Measurements from ENCODE around the gene CDRT4. TPM values are rescaled to one million over a fixed set of nuclear protein-coding genes. Genes with fewer than 3 reads are reported as not detected.

Gene CDRT4
- total and polyA plus RNA-seq, 2 donors (not counting 3 experiments of a cell fraction or from before 2014, with no cell fraction given) = 11.5 to 13.6 TPM

DNA sequence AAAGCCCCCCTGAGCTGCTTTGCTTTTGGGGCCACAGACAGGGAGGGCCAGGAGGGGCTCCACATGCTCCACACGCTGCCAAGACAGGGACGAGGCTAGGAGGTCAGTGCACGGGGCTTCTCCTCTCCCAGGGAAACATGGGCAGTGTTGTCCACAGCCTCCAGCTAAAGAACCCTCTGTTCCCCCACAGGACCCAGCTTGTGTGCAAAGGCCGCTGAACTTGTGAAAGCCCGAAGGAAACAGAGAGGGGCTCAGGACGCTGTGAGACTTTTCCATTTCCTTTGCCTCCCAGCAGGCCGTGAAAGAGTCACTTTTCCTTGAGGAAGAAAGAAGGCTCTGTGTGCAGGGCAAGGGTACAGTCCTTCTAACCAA is 9.7 kb downstream of the CDRT4 start:
- Histone ChIP-seq H3K4me3 (replicated peaks in 1 of 3; ENCODE audit: insufficient read depth in 1 of 3, low read depth in 1 of 3, low read length in 3 of 3) (no peak overlapping the region), H3K9ac (replicated peaks; ENCODE audit: extremely low read depth, insufficient read depth, low read length) (peak overlapping the region; percentile 24)
- POLR2A ChIA-PET = no interaction called here

More for the DNA sequence above, 9.7 kb downstream of the CDRT4 start:
- CTCF ChIA-PET = interaction anchor here (0.8 to 2.3 kb wide), 9 partner anchors 12 to 200 kb away, joined by 3 to 19 read pairs (median 7); no protein-coding TSS in a partner anchor
- TF ChIP-seq FOS (IDR thresholded peaks at IDR 0.05; ENCODE audit: borderline replicate concordance, insufficient read depth, low read length) = no peak
- no peak for TF ChIP-seq POLR2A (IDR thresholded peaks at IDR 0.05; ENCODE audit: low read depth, low read length)
- no peak for TF ChIP-seq GATA2 (IDR thresholded peaks at IDR 0.05; ENCODE audit: insufficient read depth, insufficient read length, low read depth, low read length)
- no peak for TF ChIP-seq MYC (IDR thresholded peaks at IDR 0.05; ENCODE audit: low read depth, low read length)
- no peak for TF ChIP-seq MAX (IDR thresholded peaks at IDR 0.05; ENCODE audit: insufficient read depth, insufficient read length)
- TF ChIP-seq, protein P1, sequence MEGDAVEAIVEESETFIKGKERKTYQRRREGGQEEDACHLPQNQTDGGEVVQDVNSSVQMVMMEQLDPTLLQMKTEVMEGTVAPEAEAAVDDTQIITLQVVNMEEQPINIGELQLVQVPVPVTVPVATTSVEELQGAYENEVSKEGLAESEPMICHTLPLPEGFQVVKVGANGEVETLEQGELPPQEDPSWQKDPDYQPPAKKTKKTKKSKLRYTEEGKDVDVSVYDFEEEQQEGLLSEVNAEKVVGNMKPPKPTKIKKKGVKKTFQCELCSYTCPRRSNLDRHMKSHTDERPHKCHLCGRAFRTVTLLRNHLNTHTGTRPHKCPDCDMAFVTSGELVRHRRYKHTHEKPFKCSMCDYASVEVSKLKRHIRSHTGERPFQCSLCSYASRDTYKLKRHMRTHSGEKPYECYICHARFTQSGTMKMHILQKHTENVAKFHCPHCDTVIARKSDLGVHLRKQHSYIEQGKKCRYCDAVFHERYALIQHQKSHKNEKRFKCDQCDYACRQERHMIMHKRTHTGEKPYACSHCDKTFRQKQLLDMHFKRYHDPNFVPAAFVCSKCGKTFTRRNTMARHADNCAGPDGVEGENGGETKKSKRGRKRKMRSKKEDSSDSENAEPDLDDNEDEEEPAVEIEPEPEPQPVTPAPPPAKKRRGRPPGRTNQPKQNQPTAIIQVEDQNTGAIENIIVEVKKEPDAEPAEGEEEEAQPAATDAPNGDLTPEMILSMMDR (IDR thresholded peaks at IDR 0.05; ENCODE audit: extremely low read depth in 1 of 2, insufficient read depth in 1 of 2, low read depth in 1 of 2, low read length in 2 of 2) = no peak
- no peak for TF ChIP-seq EZH2 (IDR thresholded peaks at IDR 0.05; ENCODE audit: borderline replicate concordance, low read depth, low read length, severe bottlenecking)
- TF ChIP-seq JUN (IDR thresholded peaks at IDR 0.05; ENCODE audit: borderline replicate concordance, insufficient read depth, insufficient read length, low read depth) = no peak
- TF ChIP-seq POLR2AphosphoS5 (IDR thresholded peaks at IDR 0.05; ENCODE audit: insufficient read depth, low read depth, low read length) = no peak
- intact Hi-C loops (cut with micrococcal nuclease) (no loop called here), dilution Hi-C loops (cut with MboI; ENCODE audit: extremely low pct_ligation_motif_present, low sequenced_read_pairs) (no loop called here)
- H3K4me2 ChIP-seq (ENCODE audit: insufficient read depth, low read length) = peak overlapping the region; percentile 23
- FAIRE-seq = no peak
- no peak overlapping the region for H3K27ac ChIP-seq (ENCODE audit: insufficient read depth, low read depth, low read length)
- no peaks in the 10 kb centered on the region for H4K20me1 ChIP-seq (replicated peaks; ENCODE audit: control insufficient read depth, extremely low read depth, insufficient read depth, low read length)
- H3K9me1 ChIP-seq (replicated peaks; ENCODE audit: control insufficient read depth, extremely low read depth, insufficient read depth, low read length) = no peaks in the 10 kb centered on the region
- H3K79me2 ChIP-seq (ENCODE audit: control insufficient read depth, insufficient read depth, low read length) = no peaks in the 10 kb centered on the region
- H2AFZ ChIP-seq (ENCODE audit: low read depth, low read length) = peak overlapping the region; percentile 36
- H3K9me3 ChIP-seq (replicated peaks; ENCODE audit: control insufficient read depth, insufficient read depth, low read length) = no peaks in the 10 kb centered on the region
- H3K27me3 ChIP-seq (ENCODE audit: control insufficient read depth in 2 of 2, insufficient read depth in 2 of 2, low read length in 2 of 2) = no peaks in the 10 kb centered on the region
- peaks cover 12% of the 10 kb centered on the region for H3K4me1 ChIP-seq (ENCODE audit: control insufficient read depth, extremely low read depth, insufficient read depth, low read length)
- H3K36me3 ChIP-seq (ENCODE audit: control insufficient read depth in 2 of 2, extremely low read depth in 1 of 2, insufficient read depth in 2 of 2, low read length in 2 of 2) = no peaks in the 10 kb centered on the region
- DNase-seq (ENCODE audit: low read depth, low spot score) = peak; percentile 24
- BruUV-seq (replicated peaks) = no TSS peak

Measured in endothelial cell of umbilical vein (primary cell).